HEK293 (cell line): Measurements from ENCODE around the gene RAB23.
A peak's percentile ranks its signal among the peaks of the same experiment; 100 is the strongest.

ENCODE experiments used
- CTCF ChIA-PET: fragments of 350-600 bp; formaldehyde crosslinking; extraction: SDS; loops from one replicate; lab custom pipeline; 2021; ENCODE audit warnings: antibody characterized with exemption; lab: Yijun Ruan, JAX
- POLR2A ChIA-PET: fragments of 300-600 bp; formaldehyde crosslinking; extraction: SDS; loops from one replicate; lab custom pipeline; 2020; ENCODE audit warnings: antibody characterized with exemption, inconsistent platforms; lab: Yijun Ruan, JAX
- H3K27ac ChIP-seq: fragments of 200-500 bp; sonication (Bioruptor generic); 2 replicates; pipeline ENCODE4 v1.5.1; 2014; ENCODE audit warnings: low read depth, low read length, control low read depth, inconsistent platforms; ENCODE audit errors: extremely low read depth
- H3K36me3 ChIP-seq, 2 experiments: fragments of 200-500 bp in 1 of 2; sonication (Bioruptor generic) in 1 of 2; 1 replicate in 1 of 2; 2 replicates in 1 of 2; pipeline ENCODE4 v1.5.1; 2014 to 2017; ENCODE audit warnings: inconsistent platforms in 2 of 2, low read length in 2 of 2; ENCODE audit not compliant: control insufficient read depth in 2 of 2, insufficient read depth in 1 of 2
- H3K4me1 ChIP-seq: fragments of 200-500 bp; sonication (Bioruptor generic); 2 replicates; pipeline ENCODE4 v1.5.1; 2014; ENCODE audit warnings: mild to moderate bottlenecking, low read length, inconsistent platforms; ENCODE audit not compliant: control insufficient read depth, insufficient read depth
- H3K4me3 ChIP-seq: 2 replicates; pipeline ENCODE4 v1.5.1; 2011; ENCODE audit warnings: low read depth, mild to moderate bottlenecking, control low read depth, low read length, moderate library complexity
- H3K9me3 ChIP-seq: fragments of 200-500 bp; sonication (Bioruptor generic); 2 replicates; pipeline ENCODE4 v1.5.1; 2014; ENCODE audit warnings: low read depth, low read length, inconsistent platforms; ENCODE audit not compliant: control insufficient read depth, insufficient read depth
- FEZF1 ChIP-seq: fragments of 450-650 bp; formaldehyde crosslinking; IDR thresholded peaks from 2 replicates; pipeline ENCODE4 v1.5.1; 2016; ENCODE audit warnings: missing biosample characterization, missing genetic modification characterization
- RBAK ChIP-seq: fragments of 450-650 bp; formaldehyde crosslinking; IDR thresholded peaks from 2 replicates; pipeline ENCODE4 v1.5.1; 2016; ENCODE audit warnings: missing biosample characterization, missing genetic modification characterization
- WT1 ChIP-seq: fragments of 450-650 bp; formaldehyde crosslinking; IDR thresholded peaks from 2 replicates; pipeline ENCODE4 v1.5.1; 2016; ENCODE audit warnings: missing biosample characterization, missing genetic modification characterization
- ZBTB44 ChIP-seq: fragments of 450-650 bp; IDR thresholded peaks from 2 replicates; pipeline ENCODE4 v1.5.1; 2018; ENCODE audit warnings: missing biosample characterization, mild to moderate bottlenecking, missing genetic modification characterization
- ZNF169 ChIP-seq: fragments of 450-650 bp; formaldehyde crosslinking; IDR thresholded peaks from 2 replicates; pipeline ENCODE4 v1.5.1; 2016; ENCODE audit warnings: missing biosample characterization, missing genetic modification characterization
- ZNF266 ChIP-seq: fragments of 450-650 bp; formaldehyde crosslinking; IDR thresholded peaks from 2 replicates; pipeline ENCODE4 v1.5.1; 2016; ENCODE audit warnings: missing biosample characterization, missing genetic modification characterization, low read depth
- ZNF280D ChIP-seq: fragments of 450-650 bp; formaldehyde crosslinking; IDR thresholded peaks from 2 replicates; pipeline ENCODE4 v1.5.1; 2016; ENCODE audit warnings: missing biosample characterization, missing genetic modification characterization
- ZNF292 ChIP-seq: fragments of 450-650 bp; formaldehyde crosslinking; IDR thresholded peaks from 2 replicates; pipeline ENCODE4 v1.5.1; 2016; ENCODE audit warnings: low read depth, missing biosample characterization, missing genetic modification characterization, borderline replicate concordance
- ZNF302 ChIP-seq: fragments of 450-650 bp; formaldehyde crosslinking; IDR thresholded peaks from 2 replicates; pipeline ENCODE4 v1.5.1; 2016; ENCODE audit warnings: missing biosample characterization, missing genetic modification characterization, low read depth
- ZNF391 ChIP-seq: fragments of 450-650 bp; formaldehyde crosslinking; IDR thresholded peaks from 2 replicates; pipeline ENCODE4 v1.5.1; 2016; ENCODE audit warnings: low read depth, missing biosample characterization, missing genetic modification characterization, borderline replicate concordance
- ZNF394 ChIP-seq: fragments of 450-650 bp; formaldehyde crosslinking; IDR thresholded peaks from 2 replicates; pipeline ENCODE4 v1.5.1; 2016; ENCODE audit warnings: missing biosample characterization, missing genetic modification characterization, mild to moderate bottlenecking, moderate library complexity, borderline replicate concordance
- ZNF473 ChIP-seq: fragments of 450-650 bp; formaldehyde crosslinking; IDR thresholded peaks from 2 replicates; pipeline ENCODE4 v1.5.1; 2017; ENCODE audit warnings: missing biosample characterization, missing genetic modification characterization
- ZNF510 ChIP-seq: fragments of 450-650 bp; formaldehyde crosslinking; IDR thresholded peaks from 2 replicates; pipeline ENCODE4 v1.5.1; 2018; ENCODE audit warnings: mild to moderate bottlenecking, missing genetic modification characterization, missing biosample characterization; ENCODE audit not compliant: insufficient replicate concordance
- ZNF530 ChIP-seq: fragments of 450-650 bp; formaldehyde crosslinking; IDR thresholded peaks from 2 replicates; pipeline ENCODE4 v1.5.1; 2016; ENCODE audit warnings: low read depth, missing biosample characterization, missing genetic modification characterization
- ZNF571 ChIP-seq: fragments of 450-650 bp; formaldehyde crosslinking; IDR thresholded peaks from 2 replicates; pipeline ENCODE4 v1.5.0; 2017; ENCODE audit warnings: missing biosample characterization, missing genetic modification characterization
- ZNF623 ChIP-seq: fragments of 450-650 bp; formaldehyde crosslinking; IDR thresholded peaks from 2 replicates; pipeline ENCODE4 v1.5.1; 2016; ENCODE audit warnings: missing biosample characterization, missing genetic modification characterization
- ZNF654 ChIP-seq: fragments of 450-650 bp; formaldehyde crosslinking; IDR thresholded peaks from 2 replicates; pipeline ENCODE4 v1.5.1; 2016; ENCODE audit warnings: low read depth, missing biosample characterization, missing genetic modification characterization
- ZNF792 ChIP-seq: fragments of 450-650 bp; formaldehyde crosslinking; IDR thresholded peaks from 2 replicates; pipeline ENCODE4 v1.5.1; 2016; ENCODE audit warnings: missing biosample characterization, missing genetic modification characterization
- ZSCAN30 ChIP-seq: fragments of 450-650 bp; IDR thresholded peaks from 2 replicates; pipeline ENCODE4 v1.5.1; 2018; ENCODE audit warnings: missing biosample characterization, mild to moderate bottlenecking, missing genetic modification characterization, moderate library complexity
- TF ChIP-seq, protein P1 (sequence below): fragments of 450-650 bp; formaldehyde crosslinking; IDR thresholded peaks from 2 replicates; pipeline ENCODE4; 2016; ENCODE audit warnings: missing biosample characterization, missing genetic modification characterization
- TF ChIP-seq, protein P2 (sequence below): fragments of 450-650 bp; IDR thresholded peaks from 2 replicates; pipeline ENCODE4 v1.5.1; 2018; ENCODE audit warnings: missing biosample characterization, missing genetic modification characterization
- TF ChIP-seq, protein P3 (sequence below): sonication (generic); formaldehyde crosslinking; IDR thresholded peaks from 2 replicates; pipeline ENCODE4 v1.8.1; 2022; ENCODE audit warnings: mild to moderate bottlenecking, moderate library complexity, missing genetic modification reagents

RAB23 gene

GRCh38 chr6:57190140-57190539 lies 32.0 kb downstream of the RAB23 start:
- ChIA-PET POLR2A (interaction anchor here (0.9 to 1.0 kb wide), 2 partner anchors 8 to 32 kb away, joined by 3 to 4 read pairs; partner anchors contain the start of gene RAB23), CTCF (interaction anchor here (0.6 to 3.8 kb wide), 10 partner anchors 15 to 287 kb away, joined by 3 to 53 read pairs (median 4); partner anchors contain the start of gene PRIM2)
- Histone ChIP-seq H3K4me1 (no peaks in the 10 kb centered on the region), H3K9me3 (no peaks in the 10 kb centered on the region), H3K4me3 (no peak overlapping the region), H3K36me3 (peaks cover 30 to 67% of the 10 kb centered on the region in 2 experiments), H3K27ac (no peak overlapping the region)
- peak; percentile 51 for TF ChIP-seq ZNF654
- no peak for TF ChIP-seq ZNF571 (tag by site-specific recombination)
- TF ChIP-seq ZNF394 (tag by site-specific recombination): no peak
- 0 out of 2 replicates have a peak, but pooled peaks have one; percentile 13 for TF ChIP-seq ZBTB44 (tag by site-specific recombination)
- no peak for TF ChIP-seq ZNF302 (tag by site-specific recombination)
- no peak for TF ChIP-seq ZSCAN30

GRCh38 chr6:57183336-57183735 lies 38.8 kb downstream of the RAB23 start:
- no peaks in the 10 kb centered on the region for H3K4me1 ChIP-seq
- ChIA-PET POLR2A (interaction anchor here (0.6 kb wide), 1 partner anchor 127 kb away, joined by 3 read pairs; no protein-coding TSS in a partner anchor), CTCF (no interaction called here)
- H3K36me3 ChIP-seq: peaks cover 38 to 65% of the 10 kb centered on the region in 2 experiments
- TF ChIP-seq FEZF1 (tag by site-specific recombination) (no peak), ZNF266 (tag by site-specific recombination) (no peak), RBAK (tag by site-specific recombination) (no peak), ZNF530 (no peak), ZNF169 (tag by site-specific recombination) (no peak), ZNF391 (tag by site-specific recombination) (no peak), ZNF623 (no peak), ZNF473 (no peak)
- TF ChIP-seq, protein P1, sequence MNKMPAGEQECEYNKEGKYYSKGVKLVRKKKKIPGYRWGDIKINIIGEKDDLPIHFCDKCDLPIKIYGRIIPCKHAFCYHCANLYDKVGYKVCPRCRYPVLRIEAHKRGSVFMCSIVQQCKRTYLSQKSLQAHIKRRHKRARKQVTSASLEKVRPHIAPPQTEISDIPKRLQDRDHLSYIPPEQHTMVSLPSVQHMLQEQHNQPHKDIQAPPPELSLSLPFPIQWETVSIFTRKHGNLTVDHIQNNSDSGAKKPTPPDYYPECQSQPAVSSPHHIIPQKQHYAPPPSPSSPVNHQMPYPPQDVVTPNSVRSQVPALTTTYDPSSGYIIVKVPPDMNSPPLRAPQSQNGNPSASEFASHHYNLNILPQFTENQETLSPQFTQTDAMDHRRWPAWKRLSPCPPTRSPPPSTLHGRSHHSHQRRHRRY (tag by site-specific recombination): no peak
- TF ChIP-seq, protein P2, sequence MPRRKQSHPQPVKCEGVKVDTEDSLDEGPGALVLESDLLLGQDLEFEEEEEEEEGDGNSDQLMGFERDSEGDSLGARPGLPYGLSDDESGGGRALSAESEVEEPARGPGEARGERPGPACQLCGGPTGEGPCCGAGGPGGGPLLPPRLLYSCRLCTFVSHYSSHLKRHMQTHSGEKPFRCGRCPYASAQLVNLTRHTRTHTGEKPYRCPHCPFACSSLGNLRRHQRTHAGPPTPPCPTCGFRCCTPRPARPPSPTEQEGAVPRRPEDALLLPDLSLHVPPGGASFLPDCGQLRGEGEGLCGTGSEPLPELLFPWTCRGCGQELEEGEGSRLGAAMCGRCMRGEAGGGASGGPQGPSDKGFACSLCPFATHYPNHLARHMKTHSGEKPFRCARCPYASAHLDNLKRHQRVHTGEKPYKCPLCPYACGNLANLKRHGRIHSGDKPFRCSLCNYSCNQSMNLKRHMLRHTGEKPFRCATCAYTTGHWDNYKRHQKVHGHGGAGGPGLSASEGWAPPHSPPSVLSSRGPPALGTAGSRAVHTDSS (tag by site-specific recombination): no peak
- TF ChIP-seq, protein P3, sequence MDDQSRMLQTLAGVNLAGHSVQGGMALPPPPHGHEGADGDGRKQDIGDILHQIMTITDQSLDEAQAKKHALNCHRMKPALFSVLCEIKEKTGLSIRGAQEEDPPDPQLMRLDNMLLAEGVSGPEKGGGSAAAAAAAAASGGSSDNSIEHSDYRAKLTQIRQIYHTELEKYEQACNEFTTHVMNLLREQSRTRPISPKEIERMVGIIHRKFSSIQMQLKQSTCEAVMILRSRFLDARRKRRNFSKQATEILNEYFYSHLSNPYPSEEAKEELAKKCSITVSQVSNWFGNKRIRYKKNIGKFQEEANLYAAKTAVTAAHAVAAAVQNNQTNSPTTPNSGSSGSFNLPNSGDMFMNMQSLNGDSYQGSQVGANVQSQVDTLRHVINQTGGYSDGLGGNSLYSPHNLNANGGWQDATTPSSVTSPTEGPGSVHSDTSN: no peak
- H3K27ac ChIP-seq: no peak overlapping the region
- no peaks in the 10 kb centered on the region for H3K9me3 ChIP-seq
- H3K4me3 ChIP-seq: no peak overlapping the region

- POLR2A ChIA-PET: interaction anchor here (1.5 kb wide), 1 partner anchor 10 kb away, joined by 4 read pairs; the partner anchor contains the start of gene BAG2
- CTCF ChIA-PET: interaction anchor here (1.0 kb wide), 1 partner anchor 134 kb away, joined by 3 read pairs; no protein-coding TSS in a partner anchor
- no peak for TF ChIP-seq ZNF510
- TF ChIP-seq WT1 (tag by site-specific recombination): no peak
- no peak for TF ChIP-seq ZNF792
- TF ChIP-seq, protein P3: no peak
- TF ChIP-seq ZNF292: no peak
- no peak for TF ChIP-seq ZNF280D (tag by site-specific recombination)
Observed at GRCh38 chr6:57182017-57182432, 40.1 kb downstream of the RAB23 start.

More at GRCh38 chr6:57182017-57182432, 40.1 kb downstream of the RAB23 start:
- no peak overlapping the region for H3K27ac ChIP-seq
- H3K4me3 ChIP-seq: no peak overlapping the region
- peaks cover 34 to 61% of the 10 kb centered on the region in 2 experiments for H3K36me3 ChIP-seq
- H3K9me3 ChIP-seq: no peaks in the 10 kb centered on the region
- H3K4me1 ChIP-seq: no peaks in the 10 kb centered on the region
